Measurements from ENCODE around the gene CRYZL1. TPM values are rescaled to one million over a fixed set of nuclear protein-coding genes. Genes with fewer than 3 reads are reported as not detected.

CRYZL1 gene
- polyA plus RNA-seq, 1 experiment = 58.4 TPM

GRCh38 chr21:33598051-33598450, 43.5 kb downstream of the CRYZL1 start:
- no peak for TF ChIP-seq CTCF (IDR thresholded peaks at IDR 0.05; ENCODE audit: low read depth, low read length)
- Histone ChIP-seq H3K27me3 (ENCODE audit: control insufficient read depth, insufficient read depth, low read length) (no peaks in the 10 kb centered on the region), H3K9me3 (ENCODE audit: control insufficient read depth, insufficient read depth, low read length) (no peaks in the 10 kb centered on the region), H3K4me3 (ENCODE audit: low read depth, low read length) (no peak overlapping the region), H3K27ac (ENCODE audit: low read depth, low read length) (no peak overlapping the region)
- CTCF ChIA-PET = interaction anchor here (0.8 kb wide), 1 partner anchor 9 kb away, joined by 4 read pairs; no protein-coding TSS in a partner anchor
- no peak for DNase-seq (ENCODE audit: low read depth, low spot score)
- POLR2A ChIA-PET = no interaction called here

GRCh38 chr21:33588485-33589335, 52.8 kb downstream of the CRYZL1 start, which contains the start of gene DONSON:
Gene DONSON, minus strand, starts transcription at chr21:33588684. Its CDS starts 43 bp downstream, at chr21:33588641.
- Histone ChIP-seq H3K9me3 (ENCODE audit: control insufficient read depth, insufficient read depth, low read length) (no peaks in the 10 kb centered on the region), H3K27me3 (ENCODE audit: control insufficient read depth, insufficient read depth, low read length) (no peaks in the 10 kb centered on the region), H3K27ac (ENCODE audit: low read depth, low read length) (peak within 1 kb of the TSS; percentile 87), H3K4me3 (ENCODE audit: low read depth, low read length) (peak within 1 kb of the TSS; percentile 88)
- ChIA-PET POLR2A (interaction anchor here (0.9 to 1.2 kb wide), 3 partner anchors 10 to 109 kb away, joined by 3 to 6 read pairs (median 4); partner anchors contain the start of genes DNAJC28 and TMEM50B), CTCF (interaction anchor here (1.0 to 5.3 kb wide), 2 partner anchors 13 to 18 kb away, joined by 3 to 47 read pairs; no protein-coding TSS in a partner anchor)
- no peak for TF ChIP-seq CTCF (IDR thresholded peaks at IDR 0.05; ENCODE audit: low read depth, low read length)
- DNase-seq (ENCODE audit: low read depth, low spot score) = peak; percentile 27

GRCh38 chr21:33587792-33588484, 53.6 kb downstream of the CRYZL1 start:
- ChIA-PET CTCF (interaction anchor here (0.6 to 5.3 kb wide), 3 partner anchors 10 to 18 kb away, joined by 3 to 47 read pairs (median 3); no protein-coding TSS in a partner anchor), POLR2A (interaction anchor here (0.9 to 1.2 kb wide), 3 partner anchors 9 to 108 kb away, joined by 3 to 6 read pairs (median 4); partner anchors contain the start of genes DNAJC28 and TMEM50B)
- TF ChIP-seq CTCF (IDR thresholded peaks at IDR 0.05; ENCODE audit: low read depth, low read length) = no peak

GRCh38 chr21:33586927-33587326, 54.6 kb downstream of the CRYZL1 start:
- no peak for DNase-seq (ENCODE audit: low read depth, low spot score)
- TF ChIP-seq CTCF (IDR thresholded peaks at IDR 0.05; ENCODE audit: low read depth, low read length) = no peak
- Histone ChIP-seq H3K9me3 (ENCODE audit: control insufficient read depth, insufficient read depth, low read length) (no peaks in the 10 kb centered on the region), H3K27ac (ENCODE audit: low read depth, low read length) (no peak overlapping the region), H3K27me3 (ENCODE audit: control insufficient read depth, insufficient read depth, low read length) (no peaks in the 10 kb centered on the region), H3K4me3 (ENCODE audit: low read depth, low read length) (peak overlapping the region; percentile 0)
- ChIA-PET CTCF (interaction anchor here (6.2 kb wide), 1 partner anchor 19 kb away, joined by 29 read pairs; no protein-coding TSS in a partner anchor), POLR2A (no interaction called here)

More at GRCh38 chr21:33587792-33588484, 53.6 kb downstream of the CRYZL1 start:
- H3K9me3 ChIP-seq (ENCODE audit: control insufficient read depth, insufficient read depth, low read length) = no peaks in the 10 kb centered on the region
- H3K27ac ChIP-seq (ENCODE audit: low read depth, low read length) = peak overlapping the region; percentile 52
- DNase-seq (ENCODE audit: low read depth, low spot score) = no peak
- peak overlapping the region; percentile 83 for H3K4me3 ChIP-seq (ENCODE audit: low read depth, low read length)
- no peaks in the 10 kb centered on the region for H3K27me3 ChIP-seq (ENCODE audit: control insufficient read depth, insufficient read depth, low read length)

Data from AG04450 (cell line).